Measurements from ENCODE around the gene FHIT.
"Not testable (repeated sequence)": the region's sequence is repeated elsewhere in the genome, so short reads cannot be mapped to it uniquely, and the experiment has no call there.

Gene FHIT

DNA sequence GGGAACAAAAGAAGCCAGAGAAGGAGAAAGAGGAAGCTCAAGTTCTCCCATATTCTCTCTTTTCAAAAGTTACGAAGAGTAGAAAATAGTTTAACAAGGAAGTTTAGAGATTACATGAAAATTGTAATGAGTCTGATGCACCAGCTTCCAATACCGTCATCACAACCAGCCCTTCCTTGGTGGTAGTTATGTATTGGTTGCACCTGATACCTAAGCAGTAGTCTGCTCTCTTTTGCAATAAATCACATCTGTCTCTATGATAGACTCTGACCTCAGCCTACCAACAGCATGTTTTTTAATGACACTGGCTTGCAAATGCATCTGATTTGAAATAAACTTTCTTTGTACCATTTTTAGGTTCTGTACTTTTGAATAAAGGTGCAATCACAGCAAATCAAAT, 575.8 kb downstream of the FHIT start:
- Histone ChIP-seq H3K9me3 (ENCODE audit: insufficient read depth, low read length) (no peaks in the 10 kb centered on the region), H3K4me1 (ENCODE audit: low read length) (no peaks in the 10 kb centered on the region), H3K9ac (ENCODE audit: low read length) (no peak overlapping the region), H4K20me1 (ENCODE audit: insufficient read depth, low read length) (no peaks in the 10 kb centered on the region), H3K4me2 (ENCODE audit: low read length) (no peak overlapping the region), H3K4me3 (ENCODE audit: low read length) (no peak overlapping the region), H2AFZ (ENCODE audit: low read depth, low read length) (no peak overlapping the region), H3K27me3 (ENCODE audit: low read depth, low read length) (no peaks in the 10 kb centered on the region), H3K27ac (ENCODE audit: low read length) (no peak overlapping the region), H3K36me3 (replicated peaks; ENCODE audit: low read depth, low read length) (no peaks in the 10 kb centered on the region), H3K79me2 (ENCODE audit: low read length) (no peaks in the 10 kb centered on the region)
- no peak for TF ChIP-seq CTCF (IDR thresholded peaks at IDR 0.05; ENCODE audit: low read depth, low read length)
- no peak for TF ChIP-seq EZH2phosphoT487 (IDR thresholded peaks at IDR 0.05; ENCODE audit: low read depth)

DNA sequence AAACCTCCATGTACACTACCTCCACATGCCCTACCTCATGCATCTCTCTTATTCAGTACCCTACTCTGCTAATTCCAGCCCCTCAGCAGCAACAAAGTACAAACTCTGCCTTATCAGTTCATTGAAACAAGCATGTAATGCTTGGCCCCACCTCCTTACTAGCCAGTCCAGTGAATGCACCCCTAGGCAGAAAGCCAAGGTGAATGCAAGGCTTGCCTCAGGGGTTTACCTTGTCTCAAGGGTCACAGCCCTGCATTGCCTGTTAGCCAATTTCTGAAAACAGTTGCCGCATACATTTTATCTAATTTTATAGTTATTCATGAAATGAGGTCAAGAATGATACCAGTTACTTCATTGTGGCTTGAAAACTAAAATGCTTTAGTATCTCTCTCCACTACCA, 576.4 kb downstream of the FHIT start:
- H3K27ac ChIP-seq (ENCODE audit: low read length) = no peak overlapping the region
- H3K4me3 ChIP-seq (ENCODE audit: low read length) = no peak overlapping the region
- no peaks in the 10 kb centered on the region for H4K20me1 ChIP-seq (ENCODE audit: insufficient read depth, low read length)
- H3K4me1 ChIP-seq (ENCODE audit: low read length) = no peaks in the 10 kb centered on the region
- H3K4me2 ChIP-seq (ENCODE audit: low read length) = no peak overlapping the region
- H3K9me3 ChIP-seq (ENCODE audit: insufficient read depth, low read length) = no peaks in the 10 kb centered on the region
- H3K9ac ChIP-seq (ENCODE audit: low read length) = no peak overlapping the region
- TF ChIP-seq EZH2phosphoT487 (IDR thresholded peaks at IDR 0.05; ENCODE audit: low read depth) = no peak
- TF ChIP-seq CTCF (IDR thresholded peaks at IDR 0.05; ENCODE audit: low read depth, low read length) = no peak
- no peak overlapping the region for H2AFZ ChIP-seq (ENCODE audit: low read depth, low read length)
- no peaks in the 10 kb centered on the region for H3K79me2 ChIP-seq (ENCODE audit: low read length)
- no peaks in the 10 kb centered on the region for H3K36me3 ChIP-seq (replicated peaks; ENCODE audit: low read depth, low read length)
- H3K27me3 ChIP-seq (ENCODE audit: low read depth, low read length) = no peaks in the 10 kb centered on the region

DNA sequence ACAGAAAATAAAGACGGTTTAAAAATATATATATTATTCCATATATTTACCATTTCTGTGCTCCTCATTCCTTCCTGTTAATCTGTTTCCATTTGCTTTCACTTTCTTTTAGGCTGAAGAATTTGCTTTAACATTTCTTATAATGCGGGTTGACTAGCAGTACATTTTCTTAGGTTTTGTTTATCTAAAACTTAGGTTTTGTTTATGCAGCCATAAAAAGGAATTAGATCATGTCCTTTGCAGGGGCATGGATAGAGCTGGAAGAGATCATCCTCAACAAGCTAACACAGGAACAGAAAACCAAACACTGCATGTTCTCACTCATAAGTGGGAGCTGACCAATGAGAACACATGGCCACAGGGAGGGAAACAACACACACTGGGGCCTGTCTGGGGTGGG, 578.1 kb downstream of the FHIT start:
- H2AFZ ChIP-seq (ENCODE audit: low read depth, low read length) = no peak overlapping the region
- H3K4me1 ChIP-seq (ENCODE audit: low read length) = no peaks in the 10 kb centered on the region
- TF ChIP-seq CTCF (IDR thresholded peaks at IDR 0.05; ENCODE audit: low read depth, low read length) = no peak
- TF ChIP-seq EZH2phosphoT487 (IDR thresholded peaks at IDR 0.05; ENCODE audit: low read depth) = no peak
- no peaks in the 10 kb centered on the region for H3K9me3 ChIP-seq (ENCODE audit: insufficient read depth, low read length)
- no peak overlapping the region for H3K4me3 ChIP-seq (ENCODE audit: low read length)
- no peak overlapping the region for H3K9ac ChIP-seq (ENCODE audit: low read length)
- H3K27me3 ChIP-seq (ENCODE audit: low read depth, low read length) = no peaks in the 10 kb centered on the region
- H4K20me1 ChIP-seq (ENCODE audit: insufficient read depth, low read length) = no peaks in the 10 kb centered on the region
- H3K79me2 ChIP-seq (ENCODE audit: low read length) = no peaks in the 10 kb centered on the region
- H3K4me2 ChIP-seq (ENCODE audit: low read length) = no peak overlapping the region
- no peak overlapping the region for H3K27ac ChIP-seq (ENCODE audit: low read length)
- no peaks in the 10 kb centered on the region for H3K36me3 ChIP-seq (replicated peaks; ENCODE audit: low read depth, low read length)

DNA sequence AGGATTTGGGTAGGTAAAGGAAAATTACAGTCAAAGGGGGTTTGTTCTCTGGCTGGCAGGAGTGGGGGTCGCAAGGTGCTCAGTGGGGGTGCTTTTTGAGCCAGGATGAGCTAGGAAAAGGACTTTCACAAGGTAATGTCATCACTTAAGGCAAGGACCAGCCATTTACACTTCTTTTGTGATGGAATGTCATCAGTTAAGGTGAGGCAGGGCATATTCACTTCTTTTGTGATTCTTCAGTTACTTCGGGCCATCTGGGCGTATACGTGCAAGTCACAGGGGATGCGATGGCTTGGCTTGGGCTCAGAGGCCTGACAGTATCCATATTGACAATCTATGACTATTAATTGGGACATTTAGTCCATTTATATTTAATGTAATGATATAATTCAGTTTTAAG, 578.9 kb downstream of the FHIT start:
- not testable (repeated sequence) for H3K9ac ChIP-seq (ENCODE audit: low read length); H3K36me3 ChIP-seq (replicated peaks; ENCODE audit: low read depth, low read length); H3K27me3 ChIP-seq (ENCODE audit: low read depth, low read length); H3K79me2 ChIP-seq (ENCODE audit: low read length); H4K20me1 ChIP-seq (ENCODE audit: insufficient read depth, low read length); H3K4me3 ChIP-seq (ENCODE audit: low read length); H3K9me3 ChIP-seq (ENCODE audit: insufficient read depth, low read length); H3K4me2 ChIP-seq (ENCODE audit: low read length); H2AFZ ChIP-seq (ENCODE audit: low read depth, low read length); H3K4me1 ChIP-seq (ENCODE audit: low read length); H3K27ac ChIP-seq (ENCODE audit: low read length)

GRCh38 chr3:60669636-60670035, 581.6 kb downstream of the FHIT start:
- TF ChIP-seq EZH2phosphoT487 (IDR thresholded peaks at IDR 0.05; ENCODE audit: low read depth) (no peak), CTCF (IDR thresholded peaks at IDR 0.05; ENCODE audit: low read depth, low read length) (no peak)
- Histone ChIP-seq H3K79me2 (ENCODE audit: low read length) (no peaks in the 10 kb centered on the region), H4K20me1 (ENCODE audit: insufficient read depth, low read length) (no peaks in the 10 kb centered on the region), H3K9ac (ENCODE audit: low read length) (no peak overlapping the region), H3K4me3 (ENCODE audit: low read length) (no peak overlapping the region), H3K27ac (ENCODE audit: low read length) (no peak overlapping the region), H3K27me3 (ENCODE audit: low read depth, low read length) (no peaks in the 10 kb centered on the region), H3K36me3 (replicated peaks; ENCODE audit: low read depth, low read length) (no peaks in the 10 kb centered on the region), H3K4me1 (ENCODE audit: low read length) (no peaks in the 10 kb centered on the region), H3K9me3 (ENCODE audit: insufficient read depth, low read length) (no peaks in the 10 kb centered on the region), H2AFZ (ENCODE audit: low read depth, low read length) (no peak overlapping the region), H3K4me2 (ENCODE audit: low read length) (no peak overlapping the region)
